K562 (cell line): ENCODE measurements around the gene ADK. TPM values are rescaled to one million over a fixed set of nuclear protein-coding genes. Genes with fewer than 3 reads are reported as not detected.

Experiments
- ATAC-seq: fragments of 200-7000 bp; cut with Tn5 transposase; 3 replicates; pipeline ENCODE4 v1.9.1; 2020; ENCODE audit warnings: moderate library complexity
- BruUV-seq: library from RNA; stranded (reverse); fragments of 400-500 nt; replicated peaks from 2 replicates; lab custom pipeline; 2021; lab: Mats Ljungman, UMichigan
- CTCF ChIA-PET: fragments of 300-600 bp; formaldehyde crosslinking; extraction: SDS; loops from one replicate; lab custom pipeline; 2021; ENCODE audit warnings: low intra/inter-chr PET ratio; lab: Yijun Ruan, JAX
- POLR2A ChIA-PET: fragments of 300-600, 350-650 bp; sonication (Branson Sonifier 250); formaldehyde crosslinking; extraction: SDS; loops from one replicate; lab custom pipeline; 2021; ENCODE audit warnings: antibody characterized with exemption, inconsistent platforms; lab: Yijun Ruan, JAX
- DNase-seq, 4 experiments: peaks; one replicate each; pipeline versions ENCODE4 v3.0.0 to v3.0.0-alpha.2; 2011 to 2018; ENCODE audit warnings: low spot score in 3 of 4, mixed read lengths in 3 of 4; ENCODE audit errors: extremely low read depth in 1 of 4
- FAIRE-seq: peaks from 2 replicates; lab custom pipeline; 2011; peaks lifted over from hg19 to GRCh38; lab: Jason Lieb, UNC
- H2AFZ ChIP-seq: 2 replicates; pipeline ENCODE4 v1.6.0; 2011; ENCODE audit warnings: low read depth, low read length, control low read depth, inconsistent platforms
- H3K27ac ChIP-seq: fragments of 200-600 bp; 3 replicates; pipeline ENCODE4 v1.8.0; 2011; ENCODE audit warnings: low read depth, mild to moderate bottlenecking, control low read depth, inconsistent platforms, low read length, moderate library complexity, mixed read lengths; ENCODE audit errors: extremely low read depth
- H3K27me3 ChIP-seq, 2 experiments: fragments of 300-600 bp in 1 of 2; 2 replicates in 1 of 2; 3 replicates in 1 of 2; pipeline versions ENCODE4 v1.6.0 to v1.8.0; 2011; ENCODE audit warnings: inconsistent platforms in 2 of 2, low read length in 2 of 2, mild to moderate bottlenecking in 1 of 2, mixed read lengths in 1 of 2, moderate library complexity in 1 of 2; ENCODE audit not compliant: control insufficient read depth in 2 of 2, insufficient read depth in 2 of 2
- H3K36me3 ChIP-seq: fragments of 300-600 bp; 3 replicates; pipeline ENCODE4 v1.8.0; 2011; ENCODE audit warnings: mild to moderate bottlenecking, low read length, inconsistent platforms; ENCODE audit not compliant: control insufficient read depth, insufficient read depth
- H3K4me1 ChIP-seq, 2 experiments: fragments of 200-600 bp in 1 of 2; replicated peaks in 1 of 2; 2 replicates in 1 of 2; 3 replicates in 1 of 2; pipeline versions ENCODE4 v1.5.1 to v1.8.0; 2011; ENCODE audit warnings: inconsistent platforms in 2 of 2, low read length in 2 of 2, mild to moderate bottlenecking in 1 of 2, mixed read lengths in 1 of 2, moderate library complexity in 1 of 2; ENCODE audit not compliant: control insufficient read depth in 2 of 2, insufficient read depth in 2 of 2
- H3K4me2 ChIP-seq: 2 replicates; pipeline ENCODE4 v1.6.1; 2011; ENCODE audit warnings: low read length, control low read depth, inconsistent platforms, mixed read lengths; ENCODE audit not compliant: insufficient read depth
- H3K4me3 ChIP-seq: fragments of 200-600 bp; sonication (generic), shearing (Covaris generic); 2 replicates; pipeline ENCODE4 v1.5.1; 2016; ENCODE audit warnings: control low read depth, inconsistent platforms
- H3K79me2 ChIP-seq: fragments of 200-600 bp; 3 replicates; pipeline ENCODE4 v1.8.0; 2011; ENCODE audit warnings: low read length, inconsistent platforms; ENCODE audit not compliant: control insufficient read depth, insufficient read depth
- H3K9ac ChIP-seq, 2 experiments: 2 replicates each; pipeline versions ENCODE4 v1.6.0 to v1.6.1; 2011; ENCODE audit warnings: low read depth in 2 of 2, low read length in 2 of 2, control low read depth in 1 of 2, inconsistent platforms in 1 of 2, mild to moderate bottlenecking in 1 of 2, mixed read lengths in 1 of 2; ENCODE audit not compliant: insufficient read depth in 1 of 2
- H3K9me1 ChIP-seq: one replicate; pipeline ENCODE4 v1.6.0; 2011; ENCODE audit warnings: inconsistent platforms, mild to moderate bottlenecking, low read length, moderate library complexity; ENCODE audit not compliant: control insufficient read depth, insufficient read depth
- H3K9me3 ChIP-seq: replicated peaks from 2 replicates; pipeline ENCODE4 v1.5.1; 2011; ENCODE audit warnings: low read depth, low read length, inconsistent platforms; ENCODE audit not compliant: control insufficient read depth, insufficient read depth
- H4K20me1 ChIP-seq: replicated peaks from 2 replicates; pipeline ENCODE4 v1.6.1; 2011; ENCODE audit warnings: low read length, inconsistent platforms, mixed read lengths; ENCODE audit not compliant: control insufficient read depth, insufficient read depth
- CBFA2T3 ChIP-seq: fragments of 450-650 bp; IDR thresholded peaks from 2 replicates; pipeline ENCODE4 v1.6.1; 2017
- DPF2 ChIP-seq: fragments of 450-650 bp; IDR thresholded peaks from 2 replicates; pipeline ENCODE4 v1.6.1; 2016
- EHMT2 ChIP-seq: fragments of 450-650 bp; IDR thresholded peaks from 2 replicates; pipeline ENCODE4 v1.6.1; 2018; ENCODE audit warnings: antibody characterized with exemption
- EZH2 ChIP-seq: IDR thresholded peaks from 2 replicates; pipeline ENCODE4 v1.6.1; 2012; ENCODE audit warnings: low read depth, mild to moderate bottlenecking, inconsistent platforms, low read length, borderline replicate concordance
- FOS ChIP-seq: IDR thresholded peaks from 3 replicates; pipeline ENCODE4 v1.6.1; 2011; ENCODE audit not compliant: insufficient read length; ENCODE audit errors: extremely low read depth
- MEIS2 ChIP-seq: fragments of 450-650 bp; IDR thresholded peaks from 2 replicates; pipeline ENCODE4 v1.6.1; 2014; ENCODE audit warnings: mild to moderate bottlenecking; ENCODE audit not compliant: partially characterized antibody
- PML ChIP-seq: IDR thresholded peaks from 2 replicates; pipeline ENCODE4 v1.6.1; 2012; ENCODE audit warnings: low read length, inconsistent platforms
- SREBF1 ChIP-seq: fragments of 150-350 bp; IDR thresholded peaks from 2 replicates; pipeline ENCODE4 v1.6.1; 2014; ENCODE audit warnings: antibody characterized with exemption, low read depth, low read length, borderline replicate concordance
- U2AF1 ChIP-seq: fragments of 200-400 bp; formaldehyde crosslinking; optimal IDR thresholded peaks from 2 replicates; pipeline ENCODE3; 2017; ENCODE audit warnings: mild to moderate bottlenecking, low read depth, low read length, moderate library complexity
- YY1 ChIP-seq, 3 experiments: IDR thresholded peaks; 2 replicates each; pipeline ENCODE4 v1.6.1; 2011; ENCODE audit warnings: low read length in 2 of 3, mild to moderate bottlenecking in 2 of 3, moderate library complexity in 2 of 3, borderline replicate concordance in 1 of 3, control low read depth in 1 of 3, low read depth in 1 of 3; ENCODE audit not compliant: insufficient read depth in 3 of 3, insufficient replicate concordance in 2 of 3, control insufficient read depth in 1 of 3, insufficient read length in 1 of 3; ENCODE audit errors: extremely low read depth in 1 of 3
- ZBTB8A ChIP-seq: fragments of 450-650 bp; IDR thresholded peaks from 2 replicates; pipeline ENCODE4 v1.6.1; 2018; ENCODE audit warnings: mild to moderate bottlenecking, moderate library complexity; ENCODE audit not compliant: partially characterized antibody
- ZNF584 ChIP-seq: fragments of 200-800 bp; sonication (Bioruptor generic); IDR thresholded peaks from 2 replicates; pipeline ENCODE4 v1.6.1; 2016; ENCODE audit warnings: low read depth, mild to moderate bottlenecking, missing genetic modification characterization, missing compliant biosample characterization
- ZZZ3 ChIP-seq: fragments of 450-650 bp; IDR thresholded peaks from 2 replicates; pipeline ENCODE4 v1.6.1; 2016; ENCODE audit warnings: antibody characterized with exemption, mild to moderate bottlenecking, moderate library complexity
- WGBS: fragments of 100-300 bp; shearing (Covaris generic); methylation state at CpG from one replicate; pipeline ENCODE4 v1.1.6; 2016; ENCODE audit warnings: low coverage, mixed read lengths; ENCODE audit not compliant: insufficient coverage; ENCODE audit errors: missing lambda C conversion rate; 5-methylcytosine and 5-hydroxymethylcytosine counted together
- in situ Hi-C: fragments of 300-500 bp; cut with MboI; formaldehyde crosslinking; loops from 4 replicates; pipeline ENCODE4 v1.15.0; 2018; ENCODE audit warnings: inconsistent platforms, mixed read lengths
- intact Hi-C: fragments of 100-400 bp; cut with micrococcal nuclease; formaldehyde crosslinking; loops from 2 replicates; pipeline ENCODE4 v1.14.2; 2022
- polyA plus RNA-seq, 8 experiments: library from polyadenylated mRNA; depleted of rRNA in 4 of 8; stranded (reverse) in 5 of 8; unstranded in 3 of 8; fragments of >200 nt; fragmentation: Nextera tagmentation in 2 of 8; fragmentation: Illumina TruSeq in 1 of 8; extraction: Ambion mirVana in 2 of 8; extraction: Trizol in 1 of 8; gene quantifications; 2 replicates each; pipeline versions ENCODE4 v1.2.1 to v1.2.3, GENCODE V29; 2011 to 2014; ENCODE audit warnings: inconsistent platforms in 1 of 8, missing spikeins in 1 of 8
- total RNA-seq, 7 experiments: library from RNA; depleted of rRNA in 6 of 7; stranded (reverse); fragments of >200 nt in 6 of 7; fragmentation: Illumina TruSeq in 2 of 7; extraction: Trizol in 2 of 7; gene quantifications; 2 replicates each; pipeline versions ENCODE4 v1.2.1 to v1.2.3, GENCODE V29; 2011 to 2021; ENCODE audit warnings: low replicate concordance in 1 of 7
- TF ChIP-seq, protein P1 (sequence below): fragments of 250-450 bp; sonication (Bioruptor Pico); IDR thresholded peaks from 2 replicates; pipeline ENCODE4 v1.4.0; 2020; ENCODE audit warnings: mild to moderate bottlenecking, moderate library complexity
- TF ChIP-seq, protein P2 (sequence below): fragments of 450-650 bp; IDR thresholded peaks from 2 replicates; pipeline ENCODE4 v1.6.1; 2016
- TF ChIP-seq, protein P3 (sequence below): fragments of 450-650 bp; formaldehyde crosslinking; IDR thresholded peaks from 2 replicates; pipeline ENCODE4 v1.4.0; 2022; ENCODE audit warnings: missing genetic modification characterization

ADK gene
- total and polyA plus RNA-seq, 9 of the 15 experiments (the other 6 are each of a cell fraction or from before 2014, with no cell fraction given), result 54.2 to 97.8 (median 73.6) TPM

DNA sequence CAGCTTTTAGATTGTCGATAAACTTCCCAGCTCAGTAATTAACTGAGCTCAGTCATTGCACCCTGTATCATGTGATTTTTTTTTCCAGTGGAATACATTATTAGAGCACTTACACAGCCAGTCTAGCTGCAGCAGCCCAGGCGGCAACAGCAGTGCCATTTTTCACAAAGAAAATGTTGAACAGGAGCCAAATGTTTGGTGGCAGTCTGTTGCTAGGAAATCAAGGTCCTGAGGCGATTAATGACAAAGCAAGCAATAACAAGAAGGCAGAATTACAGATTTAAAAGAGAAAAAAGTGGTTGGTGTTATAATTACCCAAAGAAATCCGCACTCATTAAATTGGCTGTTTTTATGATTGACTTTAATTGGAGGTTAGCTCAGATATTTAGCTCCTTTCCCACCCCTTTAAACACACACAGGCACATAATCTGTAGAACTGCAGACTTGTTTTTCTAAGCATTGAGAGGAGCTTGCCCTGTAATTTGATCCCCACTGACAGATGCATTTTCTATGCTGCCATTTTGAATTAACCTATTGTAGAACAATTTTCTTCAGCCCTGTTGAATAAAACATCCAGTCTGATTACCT, 267.4 kb downstream of the ADK start:
- H3K4me3 ChIP-seq, result no peak overlapping the region
- H3K9ac ChIP-seq, result peak overlapping the region in 1 of 2 experiments; percentile 14; a peak in 1 of 4 replicates
- in situ Hi-C loops, result no loop called here
- no peaks in the 10 kb centered on the region for H3K9me3 ChIP-seq
- CTCF ChIA-PET, result no interaction called here
- WGBS, result 23% methylated on average over 4 of the region's 4 CpGs
- no peaks in the 10 kb centered on the region for H3K9me1 ChIP-seq
- no TSS peak for BruUV-seq
- H3K4me2 ChIP-seq, result peak overlapping the region; percentile 11; the same call in 1 of the 2 replicates
- peak in 2 of 4 experiments; percentile 42 to 53 for DNase-seq
- no peaks in the 10 kb centered on the region for H4K20me1 ChIP-seq
- no peaks in the 10 kb centered on the region for H3K36me3 ChIP-seq
- H2AFZ ChIP-seq, result peak overlapping the region; percentile 51
- POLR2A ChIA-PET, result interaction anchor here (0.8 to 3.7 kb wide), 2 partner anchors 13 to 167 kb away, joined by 3 to 24 read pairs; no protein-coding TSS in a partner anchor
- H3K27ac ChIP-seq, result peak overlapping the region; percentile 67
- ATAC-seq, result peak; percentile 86
- H3K79me2 ChIP-seq, result no peaks in the 10 kb centered on the region
- no peaks in the 10 kb centered on the region for H3K27me3 ChIP-seq
- H3K4me1 ChIP-seq, result peaks cover 4 to 15% of the 10 kb centered on the region in 2 experiments; a peak in 3 of 5 replicates
- peak; percentile 11 for FAIRE-seq
- intact Hi-C loops, result loop anchor here (10.0 kb wide), 1 partner anchor 606 kb away; no protein-coding TSS in a partner anchor
- TF ChIP-seq CBFA2T3 (peak; percentile 35), PML (no peak), U2AF1 (no peak), FOS (no peak), DPF2 (peak; percentile 29), ZZZ3 (no peak), YY1 (IDR thresholded peaks at IDR 0.05; ENCODE audit: borderline replicate concordance in 1 of 3, control insufficient read depth in 1 of 3, extremely low read depth in 1 of 3, insufficient read depth in 3 of 3, insufficient read length in 1 of 3, insufficient replicate concordance in 2 of 3, low read depth in 1 of 3, low read length in 2 of 3) (peak in 1 of 3 experiments; percentile 48), MEIS2 (peak; percentile 29), ZBTB8A (no peak), ZNF584 (CRISPR knock-in tag) (no peak), SREBF1 (no peak), EHMT2 (peak; percentile 73; the same call in 1 of the 2 replicates), EZH2 (no peak)
- TF ChIP-seq, protein P1, sequence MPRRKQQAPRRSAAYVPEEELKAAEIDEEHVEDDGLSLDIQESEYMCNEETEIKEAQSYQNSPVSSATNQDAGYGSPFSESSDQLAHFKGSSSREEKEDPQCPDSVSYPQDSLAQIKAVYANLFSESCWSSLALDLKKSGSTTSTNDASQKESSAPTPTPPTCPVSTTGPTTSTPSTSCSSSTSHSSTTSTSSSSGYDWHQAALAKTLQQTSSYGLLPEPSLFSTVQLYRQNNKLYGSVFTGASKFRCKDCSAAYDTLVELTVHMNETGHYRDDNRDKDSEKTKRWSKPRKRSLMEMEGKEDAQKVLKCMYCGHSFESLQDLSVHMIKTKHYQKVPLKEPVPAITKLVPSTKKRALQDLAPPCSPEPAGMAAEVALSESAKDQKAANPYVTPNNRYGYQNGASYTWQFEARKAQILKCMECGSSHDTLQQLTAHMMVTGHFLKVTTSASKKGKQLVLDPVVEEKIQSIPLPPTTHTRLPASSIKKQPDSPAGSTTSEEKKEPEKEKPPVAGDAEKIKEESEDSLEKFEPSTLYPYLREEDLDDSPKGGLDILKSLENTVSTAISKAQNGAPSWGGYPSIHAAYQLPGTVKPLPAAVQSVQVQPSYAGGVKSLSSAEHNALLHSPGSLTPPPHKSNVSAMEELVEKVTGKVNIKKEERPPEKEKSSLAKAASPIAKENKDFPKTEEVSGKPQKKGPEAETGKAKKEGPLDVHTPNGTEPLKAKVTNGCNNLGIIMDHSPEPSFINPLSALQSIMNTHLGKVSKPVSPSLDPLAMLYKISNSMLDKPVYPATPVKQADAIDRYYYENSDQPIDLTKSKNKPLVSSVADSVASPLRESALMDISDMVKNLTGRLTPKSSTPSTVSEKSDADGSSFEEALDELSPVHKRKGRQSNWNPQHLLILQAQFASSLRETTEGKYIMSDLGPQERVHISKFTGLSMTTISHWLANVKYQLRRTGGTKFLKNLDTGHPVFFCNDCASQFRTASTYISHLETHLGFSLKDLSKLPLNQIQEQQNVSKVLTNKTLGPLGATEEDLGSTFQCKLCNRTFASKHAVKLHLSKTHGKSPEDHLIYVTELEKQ (CRISPR knock-in tag), result no peak
- TF ChIP-seq, protein P2, sequence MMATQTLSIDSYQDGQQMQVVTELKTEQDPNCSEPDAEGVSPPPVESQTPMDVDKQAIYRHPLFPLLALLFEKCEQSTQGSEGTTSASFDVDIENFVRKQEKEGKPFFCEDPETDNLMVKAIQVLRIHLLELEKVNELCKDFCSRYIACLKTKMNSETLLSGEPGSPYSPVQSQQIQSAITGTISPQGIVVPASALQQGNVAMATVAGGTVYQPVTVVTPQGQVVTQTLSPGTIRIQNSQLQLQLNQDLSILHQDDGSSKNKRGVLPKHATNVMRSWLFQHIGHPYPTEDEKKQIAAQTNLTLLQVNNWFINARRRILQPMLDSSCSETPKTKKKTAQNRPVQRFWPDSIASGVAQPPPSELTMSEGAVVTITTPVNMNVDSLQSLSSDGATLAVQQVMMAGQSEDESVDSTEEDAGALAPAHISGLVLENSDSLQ, result peak; percentile 19; the same call in 1 of the 2 replicates
- TF ChIP-seq, protein P3, sequence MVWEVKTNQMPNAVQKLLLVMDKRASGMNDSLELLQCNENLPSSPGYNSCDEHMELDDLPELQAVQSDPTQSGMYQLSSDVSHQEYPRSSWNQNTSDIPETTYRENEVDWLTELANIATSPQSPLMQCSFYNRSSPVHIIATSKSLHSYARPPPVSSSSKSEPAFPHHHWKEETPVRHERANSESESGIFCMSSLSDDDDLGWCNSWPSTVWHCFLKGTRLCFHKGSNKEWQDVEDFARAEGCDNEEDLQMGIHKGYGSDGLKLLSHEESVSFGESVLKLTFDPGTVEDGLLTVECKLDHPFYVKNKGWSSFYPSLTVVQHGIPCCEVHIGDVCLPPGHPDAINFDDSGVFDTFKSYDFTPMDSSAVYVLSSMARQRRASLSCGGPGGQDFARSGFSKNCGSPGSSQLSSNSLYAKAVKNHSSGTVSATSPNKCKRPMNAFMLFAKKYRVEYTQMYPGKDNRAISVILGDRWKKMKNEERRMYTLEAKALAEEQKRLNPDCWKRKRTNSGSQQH, result no peak
